HG02763 (cell line): ENCODE results near the gene IL22.

ENCODE experiments used
- ATAC-seq: cut with Tn5 transposase; IDR thresholded peaks from one replicate; pipeline ENCODE4 v1.9.1; 2021; ENCODE audit warnings: mild to moderate bottlenecking, moderate library complexity; ENCODE audit not compliant: unreplicated experiment

The IL22 gene, protein sequence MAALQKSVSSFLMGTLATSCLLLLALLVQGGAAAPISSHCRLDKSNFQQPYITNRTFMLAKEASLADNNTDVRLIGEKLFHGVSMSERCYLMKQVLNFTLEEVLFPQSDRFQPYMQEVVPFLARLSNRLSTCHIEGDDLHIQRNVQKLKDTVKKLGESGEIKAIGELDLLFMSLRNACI

GRCh38 chr12:68253504-68253903, at the start of gene IL22:
Gene IL22 (minus strand): TSS chr12:68253604. CDS start chr12:68253448, 156 bp downstream.
- no peak for ATAC-seq

DNA sequence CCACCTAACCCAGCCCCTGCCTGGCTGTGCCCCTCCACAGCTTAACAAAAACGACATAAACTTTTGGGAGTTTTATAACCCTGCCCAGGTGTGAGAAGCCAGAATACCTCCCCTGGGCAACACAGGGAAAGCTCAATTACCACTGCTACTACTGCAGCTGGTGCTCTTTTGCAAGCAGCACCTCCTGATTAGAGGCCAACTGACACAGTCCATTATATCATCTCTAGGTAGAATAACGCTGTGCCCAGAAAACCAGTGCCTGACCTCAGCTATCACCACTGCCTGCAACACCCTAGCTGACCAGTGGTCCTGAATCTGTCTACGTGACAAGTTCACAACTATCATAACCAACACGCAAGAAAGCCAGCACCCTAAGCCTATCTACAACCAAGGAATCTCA, 44.5 kb upstream of the IL22 start:
- no peak for ATAC-seq

GRCh38 chr12:68294251-68294650, 40.8 kb upstream of the IL22 start:
- ATAC-seq = no peak

- ATAC-seq = no peak
These were observed 39.9 kb upstream of the IL22 start for GRCh38 chr12:68293347-68293746.

- no peak for ATAC-seq
These were observed 38.9 kb upstream of the IL22 start for GRCh38 chr12:68292151-68292943.

- ATAC-seq = no peak
These were observed 38.1 kb upstream of the IL22 start for GRCh38 chr12:68291396-68292036.

DNA sequence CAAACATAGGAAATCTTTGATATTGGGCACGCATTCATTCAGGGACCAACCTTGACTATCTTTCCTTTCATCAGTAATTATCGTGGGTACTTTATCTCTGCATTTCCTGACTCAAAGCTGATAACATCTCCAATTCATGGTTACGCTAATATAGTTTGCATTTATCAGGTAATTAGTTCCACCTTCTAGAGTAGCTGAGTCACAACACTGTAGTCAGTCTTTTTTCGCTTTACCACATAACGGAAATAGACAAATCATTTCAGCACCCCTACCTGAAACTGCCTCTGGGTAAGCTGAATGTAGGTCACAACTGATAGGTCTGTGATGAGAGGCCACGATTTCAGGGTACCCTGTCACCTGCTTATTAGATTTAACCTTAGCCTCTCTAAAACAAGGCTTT, 36.7 kb upstream of the IL22 start:
- ATAC-seq = peak; percentile 98

- ATAC-seq = no peak
These were observed 33.7 kb upstream of the IL22 start for GRCh38 chr12:68287106-68287505.

DNA sequence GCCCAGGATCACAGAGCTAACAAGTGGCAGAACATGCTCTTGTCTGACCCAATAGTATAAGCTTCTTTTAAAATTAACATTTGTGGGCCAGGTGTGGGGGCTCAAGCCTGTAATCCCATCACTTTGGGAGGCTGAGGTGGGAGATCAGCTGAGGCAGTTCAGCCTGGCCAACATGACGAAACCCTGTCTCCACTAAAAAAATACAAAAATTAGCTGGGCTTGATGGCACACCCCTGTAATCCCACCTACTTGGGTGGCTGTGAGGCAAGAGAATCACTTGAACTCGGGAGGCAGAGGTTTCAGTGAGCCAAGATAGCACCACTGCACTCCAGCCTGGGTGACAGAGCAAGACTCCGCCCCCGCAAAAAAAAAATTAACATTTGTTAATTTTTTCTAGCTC, 33.0 kb upstream of the IL22 start:
- ATAC-seq = no peak

DNA sequence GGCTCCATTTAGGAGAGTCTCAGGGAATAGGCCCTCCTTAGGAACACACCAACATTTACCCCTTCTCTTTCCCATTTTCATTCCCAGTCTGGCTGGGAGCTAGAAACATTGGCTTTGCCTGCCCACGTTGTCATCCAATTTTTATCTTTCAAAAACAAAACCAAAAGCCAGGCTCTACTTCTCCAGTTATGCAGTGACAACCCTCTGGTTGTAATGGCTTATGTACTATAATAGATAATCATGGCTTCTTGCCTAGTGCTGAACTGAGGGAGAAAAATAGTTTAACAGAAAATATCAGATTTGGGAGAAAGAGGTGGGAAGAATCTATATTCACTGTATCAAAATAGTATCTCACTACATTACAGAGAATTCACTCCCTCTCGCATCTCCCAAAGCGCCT, 32.1 kb upstream of the IL22 start:
- no peak for ATAC-seq

DNA sequence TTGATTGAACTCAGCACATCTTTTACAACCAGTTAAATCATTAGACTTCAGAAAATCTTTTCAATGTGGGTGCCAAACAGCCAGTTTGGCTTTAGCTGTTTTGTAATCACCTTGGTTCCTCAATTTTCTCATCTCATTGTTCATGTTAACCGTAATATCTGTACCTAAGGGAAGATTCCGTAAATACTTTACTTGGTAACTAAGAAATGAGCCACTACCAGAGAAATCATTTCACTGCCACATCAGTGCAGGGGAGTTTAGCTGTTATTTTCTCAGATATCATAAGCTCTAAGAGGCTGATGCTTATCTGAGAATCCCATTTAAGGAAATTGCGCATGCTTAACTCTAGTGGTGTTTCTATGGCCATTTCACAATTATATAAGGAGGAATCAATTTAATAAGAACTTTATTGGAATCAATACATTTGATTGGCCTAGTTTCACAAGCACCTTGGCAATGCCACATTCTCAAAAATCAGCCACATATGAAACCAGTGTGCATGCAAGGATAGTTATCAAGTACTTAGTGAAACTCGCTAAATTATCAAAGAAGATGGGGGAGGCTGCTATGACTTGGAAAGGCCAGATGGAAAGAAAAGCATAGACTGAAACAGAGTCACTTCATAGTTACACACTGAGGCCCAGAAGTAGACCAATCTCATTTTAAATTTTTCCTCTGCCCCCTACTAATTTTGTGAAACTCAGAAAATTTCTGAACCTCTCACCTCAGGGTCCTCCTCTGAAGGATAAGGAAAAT, 28.1 kb upstream of the IL22 start:
- no peak for ATAC-seq

DNA sequence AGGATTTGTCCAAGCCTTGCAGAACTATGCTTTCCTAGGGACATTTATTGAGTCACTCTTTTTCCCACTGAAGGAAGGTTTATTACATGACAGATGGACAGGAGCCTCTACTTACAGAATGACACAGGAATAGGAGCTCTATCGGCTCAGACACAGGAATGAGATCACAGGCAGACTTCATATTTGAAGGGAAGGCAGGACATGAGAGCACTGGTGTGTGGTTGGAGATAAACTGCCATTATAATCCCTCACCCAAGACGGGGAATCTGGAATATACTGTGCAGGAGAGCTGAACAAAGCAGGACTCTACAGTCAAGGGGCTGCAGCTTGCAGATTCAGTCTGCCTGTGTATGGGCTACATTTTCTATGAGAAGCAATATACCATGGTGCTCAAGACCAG, 26.8 kb upstream of the IL22 start:
- no peak for ATAC-seq

- ATAC-seq = no peak
These were observed 26.0 kb upstream of the IL22 start for GRCh38 chr12:68279227-68280054.

GRCh38 chr12:68276402-68276930, 23.1 kb upstream of the IL22 start:
- no peak for ATAC-seq

GRCh38 chr12:68272732-68273131, 19.3 kb upstream of the IL22 start:
- no peak for ATAC-seq

DNA sequence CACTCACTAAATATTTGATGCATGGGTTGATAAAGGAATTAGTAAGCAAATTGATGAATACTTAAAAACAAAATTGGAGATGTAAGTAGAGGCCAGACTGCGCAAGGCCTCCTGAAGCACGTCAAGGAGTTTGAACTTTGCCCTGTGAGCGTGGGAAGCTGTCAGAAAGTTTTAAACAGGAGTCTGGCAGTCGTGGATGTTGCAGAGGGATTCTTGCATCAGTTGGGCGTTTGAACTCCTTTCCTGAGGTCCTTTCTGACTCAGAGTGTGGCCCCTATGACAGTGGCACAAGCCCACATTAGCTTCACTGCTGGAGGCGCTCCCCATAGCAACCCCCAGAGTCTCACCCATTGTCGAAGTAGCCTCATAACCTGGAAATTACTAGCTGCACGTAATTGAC, 17.9 kb upstream of the IL22 start:
- ATAC-seq = no peak

- no peak for ATAC-seq
These were observed 17.0 kb upstream of the IL22 start for GRCh38 chr12:68270358-68270757.

GRCh38 chr12:68269779-68270178, 16.4 kb upstream of the IL22 start:
- no peak for ATAC-seq

GRCh38 chr12:68268967-68269366, 15.6 kb upstream of the IL22 start:
- no peak for ATAC-seq

GRCh38 chr12:68267892-68268396, 14.5 kb upstream of the IL22 start:
- ATAC-seq = no peak
